K562 (cell line): ENCODE data around the gene MCOLN2. TPM values are rescaled to one million over a fixed set of nuclear protein-coding genes. Genes with fewer than 3 reads are reported as not detected.

ENCODE experiments used
- ADNP ChIP-seq: fragments of 200-800 bp; sonication (Bioruptor generic); IDR thresholded peaks from 2 replicates; pipeline ENCODE4 v1.6.1; 2016; ENCODE audit warnings: missing genetic modification characterization, missing compliant biosample characterization
- CCNT2 ChIP-seq: IDR thresholded peaks from 2 replicates; pipeline ENCODE4 v1.6.1; 2011; ENCODE audit warnings: borderline replicate concordance, low read depth, mild to moderate bottlenecking, moderate library complexity, mixed read lengths, low read length; ENCODE audit not compliant: insufficient read length; ENCODE audit errors: extremely low read depth
- CHD7 ChIP-seq: fragments of 200-600 bp; sonication (generic); IDR thresholded peaks from one replicate; pipeline ENCODE4 v1.6.1; 2012; ENCODE audit warnings: mild to moderate bottlenecking, low read depth, low read length, inconsistent platforms
- HIVEP1 ChIP-seq: fragments of 250-450 bp; sonication (Bioruptor Pico); IDR thresholded peaks from 2 replicates; pipeline ENCODE4 v1.4.0; 2020; ENCODE audit warnings: mild to moderate bottlenecking
- SIRT6 ChIP-seq: IDR thresholded peaks from one replicate; pipeline ENCODE4 v1.6.1; 2012; ENCODE audit warnings: low read depth, mild to moderate bottlenecking, control low read depth, inconsistent platforms, low read length, moderate library complexity
- U2AF1 ChIP-seq: fragments of 200-400 bp; formaldehyde crosslinking; optimal IDR thresholded peaks from 2 replicates; pipeline ENCODE3; 2017; ENCODE audit warnings: mild to moderate bottlenecking, low read depth, low read length, moderate library complexity
- ZBTB9 ChIP-seq: fragments of 450-650 bp; formaldehyde crosslinking; IDR thresholded peaks from 2 replicates; pipeline ENCODE4 v1.4.0; 2020; ENCODE audit warnings: mild to moderate bottlenecking, moderate library complexity
- ZNF57 ChIP-seq: fragments of 450-650 bp; formaldehyde crosslinking; IDR thresholded peaks from 2 replicates; pipeline ENCODE4 v1.4.0; 2020; ENCODE audit warnings: mild to moderate bottlenecking, moderate library complexity
- polyA plus RNA-seq, 8 experiments: library from polyadenylated mRNA; depleted of rRNA in 4 of 8; stranded (reverse) in 5 of 8; unstranded in 3 of 8; fragments of >200 nt; fragmentation: Nextera tagmentation in 2 of 8; fragmentation: Illumina TruSeq in 1 of 8; extraction: Ambion mirVana in 2 of 8; extraction: Trizol in 1 of 8; gene quantifications; 2 replicates each; pipeline versions ENCODE4 v1.2.1 to v1.2.3, GENCODE V29; 2011 to 2014; ENCODE audit warnings: inconsistent platforms in 1 of 8, missing spikeins in 1 of 8
- total RNA-seq, 7 experiments: library from RNA; depleted of rRNA in 6 of 7; stranded (reverse); fragments of >200 nt in 6 of 7; fragmentation: Illumina TruSeq in 2 of 7; extraction: Trizol in 2 of 7; gene quantifications; 2 replicates each; pipeline versions ENCODE4 v1.2.1 to v1.2.3, GENCODE V29; 2011 to 2021; ENCODE audit warnings: low replicate concordance in 1 of 7

MCOLN2 gene
- total and polyA plus RNA-seq, 9 of the 15 experiments (the other 6 are each of a cell fraction or from before 2014, with no cell fraction given): 0.18 TPM; not detected in 8

- TF ChIP-seq CHD7 (no peak), HIVEP1 (CRISPR knock-in tag) (no peak), SIRT6 (no peak), ZBTB9 (CRISPR knock-in tag) (no peak), ZNF57 (CRISPR knock-in tag) (no peak), U2AF1 (no peak), ADNP (tag) (no peak), CCNT2 (no peak)
Measured at GRCh38 chr1:85028151-85028550, 31.2 kb upstream of the MCOLN2 start (continued).
